Forelimb muscle (tissue), 1 donor: ENCODE measurements around the gene KCNH5. TPM values are rescaled to one million over a fixed set of nuclear protein-coding genes. Genes with fewer than 3 reads are reported as not detected.
A peak's percentile ranks its signal among the peaks of the same experiment; 100 is the strongest.

Source experiments
- DNase-seq: peaks from one replicate; pipeline ENCODE4 v3.0.0-alpha.2; 2013; ENCODE audit warnings: low read depth
- polyA plus RNA-seq: library from polyadenylated mRNA; unstranded; fragments of 120-200 nt; gene quantifications from one replicate; pipeline ENCODE4 v1.2.1, GENCODE V29; 2013; ENCODE audit not compliant: insufficient read length

Gene KCNH5, protein sequence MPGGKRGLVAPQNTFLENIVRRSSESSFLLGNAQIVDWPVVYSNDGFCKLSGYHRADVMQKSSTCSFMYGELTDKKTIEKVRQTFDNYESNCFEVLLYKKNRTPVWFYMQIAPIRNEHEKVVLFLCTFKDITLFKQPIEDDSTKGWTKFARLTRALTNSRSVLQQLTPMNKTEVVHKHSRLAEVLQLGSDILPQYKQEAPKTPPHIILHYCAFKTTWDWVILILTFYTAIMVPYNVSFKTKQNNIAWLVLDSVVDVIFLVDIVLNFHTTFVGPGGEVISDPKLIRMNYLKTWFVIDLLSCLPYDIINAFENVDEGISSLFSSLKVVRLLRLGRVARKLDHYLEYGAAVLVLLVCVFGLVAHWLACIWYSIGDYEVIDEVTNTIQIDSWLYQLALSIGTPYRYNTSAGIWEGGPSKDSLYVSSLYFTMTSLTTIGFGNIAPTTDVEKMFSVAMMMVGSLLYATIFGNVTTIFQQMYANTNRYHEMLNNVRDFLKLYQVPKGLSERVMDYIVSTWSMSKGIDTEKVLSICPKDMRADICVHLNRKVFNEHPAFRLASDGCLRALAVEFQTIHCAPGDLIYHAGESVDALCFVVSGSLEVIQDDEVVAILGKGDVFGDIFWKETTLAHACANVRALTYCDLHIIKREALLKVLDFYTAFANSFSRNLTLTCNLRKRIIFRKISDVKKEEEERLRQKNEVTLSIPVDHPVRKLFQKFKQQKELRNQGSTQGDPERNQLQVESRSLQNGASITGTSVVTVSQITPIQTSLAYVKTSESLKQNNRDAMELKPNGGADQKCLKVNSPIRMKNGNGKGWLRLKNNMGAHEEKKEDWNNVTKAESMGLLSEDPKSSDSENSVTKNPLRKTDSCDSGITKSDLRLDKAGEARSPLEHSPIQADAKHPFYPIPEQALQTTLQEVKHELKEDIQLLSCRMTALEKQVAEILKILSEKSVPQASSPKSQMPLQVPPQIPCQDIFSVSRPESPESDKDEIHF
- polyA plus RNA-seq = 0.05 TPM

DNA sequence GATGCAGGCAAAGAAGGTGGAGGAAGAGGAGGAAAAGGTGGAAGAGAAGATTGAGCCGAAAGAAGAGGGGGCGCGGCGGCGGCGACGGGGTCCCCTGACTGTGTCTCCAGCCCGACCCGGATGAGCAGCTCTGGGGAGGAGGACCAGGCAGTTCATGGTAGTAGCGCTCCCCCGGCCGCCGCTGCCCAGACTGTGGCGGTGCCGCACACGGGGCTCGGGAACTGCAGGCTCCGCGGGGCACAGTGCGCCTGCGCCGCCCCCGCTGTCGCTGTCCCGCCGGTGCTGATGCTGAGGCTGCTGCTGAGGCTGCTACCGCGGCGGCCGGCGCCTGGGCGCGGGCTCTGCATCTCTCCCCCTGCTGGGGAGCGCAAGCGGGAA, at the start of gene KCNH5:
Gene KCNH5 (minus strand): TSS at position 225 of the 378 bp plus-strand sequence. CDS start 272 bp downstream, outside the sequence.
- DNase-seq = peak; percentile 22

DNA sequence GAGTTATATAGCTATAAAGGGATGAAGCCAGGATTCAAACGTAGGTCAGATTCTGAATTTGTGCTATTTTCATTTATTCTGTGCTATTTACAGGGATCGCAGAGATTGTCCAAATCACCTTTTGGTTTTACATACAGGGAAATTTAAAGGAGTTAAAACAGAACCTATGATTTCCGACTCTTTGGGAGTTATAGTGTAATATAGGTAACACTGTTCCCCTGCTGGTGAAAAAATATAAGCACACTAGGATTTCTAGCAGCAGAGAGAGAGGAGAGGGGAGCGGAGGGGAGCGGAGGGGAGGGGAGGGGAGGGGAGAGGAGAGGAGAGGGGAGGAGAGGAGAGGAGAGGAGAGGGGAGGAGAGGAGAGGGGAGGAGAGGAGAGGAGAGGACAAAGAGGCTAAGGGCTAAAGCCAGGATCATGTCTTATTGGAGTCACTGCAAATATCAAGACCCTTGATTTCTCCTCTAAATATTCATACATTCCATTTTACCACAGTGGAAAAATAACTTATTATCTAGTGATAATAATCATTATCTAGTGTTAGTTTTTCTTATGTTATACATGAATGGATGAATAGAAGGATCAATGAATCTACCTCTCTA, 46.2 kb upstream of the KCNH5 start:
- no peak for DNase-seq

DNA sequence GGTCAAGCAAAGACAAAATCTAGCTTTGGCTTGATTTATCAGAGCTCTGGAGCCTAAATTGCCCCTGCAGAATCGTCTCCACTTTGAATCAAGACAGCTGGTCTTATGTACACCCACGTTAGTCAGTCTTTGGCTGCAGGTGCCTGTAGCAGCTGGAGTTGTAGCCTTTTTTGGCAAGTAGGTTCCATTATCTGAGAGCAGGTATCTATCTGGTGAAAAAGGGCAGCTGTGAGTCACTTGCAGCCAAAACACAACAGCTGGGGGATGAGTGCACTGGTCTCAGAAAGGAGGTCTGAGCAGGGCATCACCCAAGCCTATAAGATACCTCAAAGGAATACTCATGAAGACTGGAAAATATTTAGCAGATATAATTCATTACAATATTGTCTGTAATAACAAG, 43.6 kb upstream of the KCNH5 start:
- DNase-seq = no peak

DNA sequence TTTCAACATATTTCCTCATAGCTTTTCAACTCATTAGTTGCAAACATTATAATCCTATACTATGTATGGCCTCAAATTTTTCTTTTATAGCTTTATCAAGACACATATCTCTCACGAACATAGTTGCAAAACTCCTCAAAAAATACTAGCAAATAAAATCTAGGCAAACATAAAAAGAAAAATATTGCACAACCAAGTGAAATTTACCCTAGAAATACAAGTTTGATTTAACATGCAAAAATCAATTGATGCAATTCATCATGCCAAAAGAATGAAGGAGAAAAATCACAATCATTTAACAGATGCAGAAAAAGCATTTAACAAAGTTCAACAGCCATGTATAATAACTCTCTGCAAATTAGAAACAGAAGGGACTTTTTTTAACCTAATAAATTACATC, 33.3 kb upstream of the KCNH5 start:
- DNase-seq = no peak

DNA sequence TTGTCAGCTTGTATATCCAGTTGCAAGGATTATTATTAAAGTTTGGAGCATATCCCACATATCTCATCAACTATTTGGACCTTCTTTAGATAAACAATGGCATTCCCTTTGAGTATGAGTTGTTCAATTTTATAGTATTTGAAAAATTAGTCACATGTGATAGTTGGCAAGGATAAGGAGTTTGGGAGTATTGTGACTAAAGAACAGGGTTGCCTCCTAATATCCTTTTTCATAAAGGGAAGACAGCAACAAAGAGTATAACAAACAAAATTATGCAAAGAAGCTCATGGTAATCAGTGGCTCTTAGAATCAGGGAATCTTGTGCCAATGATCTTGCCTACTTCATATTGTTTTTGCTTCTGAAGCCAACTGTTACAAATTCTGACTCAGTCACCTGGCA, 31.2 kb upstream of the KCNH5 start:
- DNase-seq = no peak

DNA sequence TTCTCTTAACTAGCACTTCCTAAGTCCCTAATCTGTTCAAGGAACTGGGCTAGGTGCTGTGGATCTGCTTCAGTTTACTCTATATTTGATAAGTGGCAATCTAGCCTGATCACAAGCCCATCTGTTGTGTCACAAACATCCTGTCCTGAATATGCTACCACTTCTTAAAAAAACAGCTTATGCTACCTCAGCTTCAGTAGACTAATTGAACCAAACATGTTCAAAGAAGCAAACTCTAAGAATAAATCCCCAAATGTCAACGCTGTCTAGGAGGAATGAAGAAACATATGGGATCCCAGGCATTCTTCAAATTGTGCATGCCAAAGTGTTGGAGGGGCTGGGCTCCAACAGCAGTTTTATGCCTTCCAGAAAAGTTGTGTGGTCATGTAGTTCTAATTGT, 10.4 kb upstream of the KCNH5 start:
- DNase-seq = no peak

DNA sequence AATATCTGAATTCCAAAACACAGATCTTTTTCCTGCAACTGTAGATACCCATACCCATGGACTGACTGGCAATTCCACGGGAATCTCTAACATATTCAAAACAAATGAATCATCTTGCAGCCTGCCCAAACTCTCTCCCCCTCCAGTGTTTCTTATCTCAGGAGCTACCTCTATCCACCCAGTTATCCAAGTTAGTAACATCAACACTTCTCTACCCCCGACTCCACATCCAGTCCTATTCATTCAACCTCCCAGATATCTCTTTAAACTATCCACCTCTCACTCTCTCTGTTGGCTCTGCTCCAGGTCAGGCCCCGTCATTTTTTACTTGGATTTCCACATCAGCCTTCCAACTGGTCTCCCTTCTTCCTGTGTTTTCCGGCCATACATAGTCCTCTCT, 6.7 kb upstream of the KCNH5 start:
- no peak for DNase-seq

DNA sequence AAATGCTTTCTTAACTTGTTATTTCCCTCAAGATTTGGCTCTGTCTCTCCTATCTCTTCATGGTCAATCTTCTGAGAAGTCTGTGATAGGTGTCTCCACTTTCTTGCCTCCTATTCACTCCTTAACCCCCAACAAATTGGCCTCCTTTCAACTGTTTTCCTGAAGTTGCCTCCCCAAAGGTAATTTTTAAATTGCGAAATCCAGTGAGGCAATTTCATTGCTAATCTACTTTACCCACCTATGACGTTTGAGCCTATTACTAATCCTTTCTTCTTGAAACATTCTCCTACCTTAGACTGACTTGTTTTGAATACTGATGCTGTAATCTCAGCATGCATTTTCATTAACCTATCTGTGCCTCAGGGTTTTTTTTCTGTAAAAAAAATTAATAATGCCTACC, 6.0 kb upstream of the KCNH5 start:
- no peak for DNase-seq

DNA sequence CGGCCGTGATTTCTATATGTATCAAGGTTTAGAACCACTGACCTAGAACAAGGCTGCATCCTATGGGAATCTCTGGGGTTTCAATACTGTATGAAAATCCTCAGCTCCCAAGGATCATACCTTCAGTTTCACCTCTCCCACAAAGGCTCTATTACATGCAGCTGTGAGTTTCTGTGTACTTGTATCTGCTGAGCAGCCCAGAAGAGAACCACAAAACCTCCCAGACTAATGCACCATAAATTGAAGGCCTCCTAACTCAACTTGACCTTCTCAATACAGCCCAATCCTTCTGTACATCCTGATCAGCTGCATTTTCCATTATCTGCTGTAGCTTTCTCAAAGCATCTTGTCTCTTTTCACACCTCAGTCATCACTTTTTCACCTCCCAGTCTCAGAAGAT, 5.4 kb upstream of the KCNH5 start:
- DNase-seq = no peak

DNA sequence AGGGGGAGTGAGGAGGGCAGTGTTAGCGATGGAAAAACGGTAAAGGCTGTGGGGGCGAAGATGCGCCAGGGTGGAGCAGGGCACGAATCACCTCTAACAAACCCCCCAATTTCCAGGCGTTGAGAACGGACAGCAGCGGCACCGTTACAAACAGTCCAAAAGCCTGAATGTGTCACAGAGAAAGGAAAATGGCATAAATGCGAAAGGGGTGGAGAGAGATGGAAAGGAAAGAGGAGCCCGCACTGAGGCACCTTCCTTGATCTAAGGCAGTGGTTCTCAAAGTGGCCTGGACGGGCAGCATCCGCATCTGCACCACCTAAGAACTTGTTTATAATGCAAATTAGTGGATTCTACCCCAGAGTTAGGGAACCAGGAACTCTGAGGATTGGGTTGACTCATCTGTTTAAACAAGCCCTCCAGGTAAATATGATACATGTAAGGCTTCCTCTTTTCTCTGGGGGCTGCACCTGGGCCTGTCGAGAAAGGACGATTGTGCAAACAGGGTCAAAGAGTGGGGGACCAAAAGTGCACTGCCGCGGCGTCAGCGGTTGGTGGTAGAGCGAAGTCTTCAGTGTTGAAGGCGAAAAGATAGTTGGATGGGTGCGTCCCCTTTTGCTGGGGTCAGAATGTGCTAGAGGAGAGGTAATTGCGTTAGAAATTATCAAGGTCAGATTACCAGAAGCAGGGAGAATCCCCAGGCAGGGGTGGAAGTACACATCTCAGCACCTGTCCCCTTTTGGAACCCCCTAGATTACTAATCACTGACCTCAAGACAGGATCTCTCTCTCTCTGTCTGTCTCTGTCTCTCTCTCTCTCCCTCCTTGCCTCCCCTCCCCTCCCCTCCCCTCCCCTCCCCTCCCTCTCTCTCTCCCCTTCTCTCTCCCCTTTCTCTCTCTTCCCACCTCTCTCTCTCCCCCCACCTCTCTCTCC, 1.3 kb upstream of the KCNH5 start:
- DNase-seq = no peak

DNA sequence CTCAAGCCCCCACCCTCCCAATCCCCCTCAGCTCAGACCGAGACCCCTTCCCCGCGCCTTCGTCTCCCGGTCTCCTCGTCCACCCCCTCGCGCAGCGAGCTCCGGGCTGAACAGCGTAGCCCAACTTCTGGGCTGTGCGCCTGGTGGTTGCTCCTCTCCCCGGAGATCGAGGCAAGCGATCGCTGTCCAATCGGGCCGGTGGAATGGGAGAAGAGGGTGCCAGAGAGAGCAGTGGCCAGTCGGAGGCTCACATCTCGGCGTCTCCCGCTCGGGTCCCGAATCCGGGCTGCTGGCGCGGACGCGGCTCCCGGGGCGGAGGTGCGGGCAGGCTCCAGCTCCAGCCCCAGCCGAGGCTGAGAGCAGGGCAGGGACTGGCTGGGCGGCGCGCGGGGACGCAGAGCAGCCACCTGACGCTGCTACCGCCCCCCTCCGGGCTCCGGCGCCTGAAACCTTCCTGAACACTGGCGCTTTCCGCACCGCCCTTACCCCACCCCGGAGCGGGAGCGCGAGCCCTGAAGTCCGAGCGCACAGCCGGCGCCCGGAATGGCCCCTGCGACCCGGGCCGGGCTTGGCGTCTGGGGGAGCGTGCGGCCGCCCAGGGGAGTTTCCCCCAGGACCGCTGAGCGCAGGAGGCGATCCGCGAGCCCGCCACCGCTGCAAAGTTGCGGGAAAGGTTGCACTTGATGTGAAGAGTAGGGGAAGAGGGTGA, 508 bp upstream of the KCNH5 start:
- no peak for DNase-seq

DNA sequence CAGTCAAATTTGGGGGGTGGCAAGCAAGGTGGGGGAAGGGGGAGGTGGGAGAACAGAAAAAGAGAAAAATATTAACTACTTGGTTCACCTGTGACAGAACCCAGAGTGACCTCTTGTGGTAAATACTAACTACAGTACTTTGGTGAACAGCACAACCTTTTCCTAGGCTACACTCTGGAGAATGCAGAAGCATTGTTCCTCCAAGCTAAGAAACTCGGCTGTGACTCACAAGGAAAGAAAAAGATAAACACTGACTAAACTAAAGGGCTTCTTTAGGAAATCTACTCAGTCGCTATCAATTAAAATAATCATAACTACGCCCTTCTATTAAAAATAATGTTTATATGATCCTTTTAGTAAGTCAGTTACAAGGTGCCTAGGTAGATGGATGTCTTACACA, 5.4 kb downstream of the KCNH5 start:
- DNase-seq = no peak

DNA sequence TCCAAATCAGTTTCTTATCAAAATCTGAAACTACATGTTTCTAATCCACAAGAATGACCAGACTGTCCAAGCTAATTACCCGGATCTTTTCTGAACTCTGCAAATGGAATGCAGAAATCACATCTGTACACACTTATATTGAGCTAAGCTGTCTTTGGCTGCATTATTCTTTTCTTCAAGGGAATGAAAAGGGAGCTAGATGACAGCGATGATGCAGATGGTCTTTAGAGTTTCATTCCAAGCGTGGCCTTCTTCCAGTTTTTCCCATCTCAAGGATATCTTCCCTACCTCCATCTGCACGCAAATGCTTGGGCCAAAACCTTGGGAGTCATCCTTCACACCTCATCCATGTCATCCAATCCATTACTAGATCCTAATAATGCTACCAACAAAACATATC, 12.6 kb downstream of the KCNH5 start:
- peak; percentile 26 for DNase-seq

DNA sequence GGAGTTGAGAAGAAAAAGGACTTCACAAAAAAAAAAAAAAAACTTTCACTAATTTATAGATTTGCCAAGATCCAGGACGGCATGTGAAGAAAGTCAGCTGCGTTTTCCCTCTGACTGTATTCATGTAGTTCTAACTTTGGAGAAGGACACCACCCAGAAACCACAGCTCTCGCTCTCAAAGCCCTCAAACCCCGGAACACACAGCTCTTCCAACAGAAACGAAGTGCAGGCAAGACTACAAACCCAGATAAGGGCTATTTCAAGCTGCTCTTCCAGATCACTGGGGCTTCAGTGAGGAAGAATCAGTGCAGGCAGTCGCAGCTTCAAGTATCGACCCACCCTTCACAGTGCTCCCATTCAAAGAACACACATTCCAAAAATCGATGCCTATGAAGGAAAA, 13.2 kb downstream of the KCNH5 start:
- DNase-seq = peak; percentile 17

DNA sequence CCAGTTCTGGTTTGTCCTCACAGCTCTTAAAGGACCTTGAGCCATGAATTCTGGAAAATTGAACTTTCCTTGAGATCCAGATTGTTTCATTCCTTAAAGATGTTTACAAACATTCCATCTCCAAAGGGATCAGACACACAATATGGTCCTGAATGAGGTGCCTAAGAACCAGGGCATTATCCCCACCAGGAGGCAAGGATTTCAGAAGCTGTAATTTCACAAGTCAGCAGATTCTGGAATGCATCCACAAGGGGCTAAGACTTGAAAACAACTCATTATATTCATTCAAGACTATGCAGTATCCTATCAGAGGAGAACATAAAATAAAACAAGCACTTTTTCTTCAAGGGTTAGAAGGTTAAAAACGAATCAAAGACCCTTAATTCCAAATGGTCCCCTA, 15.1 kb downstream of the KCNH5 start:
- no peak for DNase-seq

DNA sequence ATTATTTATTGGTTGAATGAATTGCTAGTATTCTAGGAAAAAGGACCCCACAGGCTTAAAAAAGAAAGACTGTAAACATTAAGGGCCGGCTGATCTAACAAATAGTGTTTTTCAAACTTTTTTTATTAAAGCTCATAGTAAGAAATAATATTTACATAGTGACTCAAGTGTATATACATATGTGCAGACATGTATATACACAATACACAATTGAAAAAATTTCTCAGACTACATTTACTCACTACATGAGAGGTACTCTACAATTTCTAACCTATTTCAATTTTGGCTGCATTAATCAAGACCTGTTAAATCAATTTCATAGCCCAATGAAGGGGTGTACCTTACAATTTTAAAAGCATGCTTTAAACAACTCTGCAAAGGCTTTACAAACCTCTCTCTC, 17.5 kb downstream of the KCNH5 start:
- no peak for DNase-seq

DNA sequence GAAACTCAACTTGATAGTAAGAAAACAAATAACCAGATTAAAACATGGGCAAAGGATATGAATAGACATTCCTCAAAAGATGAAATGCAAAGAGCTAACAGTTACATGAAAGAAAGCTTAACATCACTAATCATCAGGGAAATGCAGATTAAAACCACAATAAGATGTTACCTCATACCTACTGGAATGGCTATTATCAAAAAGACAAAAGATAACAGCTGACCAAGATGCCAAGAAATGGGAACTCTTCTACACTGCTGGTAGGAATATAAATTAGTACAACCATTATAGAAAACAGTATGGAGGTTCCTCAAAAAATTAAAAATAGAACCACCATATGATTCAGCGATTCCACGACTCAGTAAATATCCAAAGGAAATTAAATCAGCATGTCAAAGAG, 18.8 kb downstream of the KCNH5 start:
- no peak for DNase-seq

DNA sequence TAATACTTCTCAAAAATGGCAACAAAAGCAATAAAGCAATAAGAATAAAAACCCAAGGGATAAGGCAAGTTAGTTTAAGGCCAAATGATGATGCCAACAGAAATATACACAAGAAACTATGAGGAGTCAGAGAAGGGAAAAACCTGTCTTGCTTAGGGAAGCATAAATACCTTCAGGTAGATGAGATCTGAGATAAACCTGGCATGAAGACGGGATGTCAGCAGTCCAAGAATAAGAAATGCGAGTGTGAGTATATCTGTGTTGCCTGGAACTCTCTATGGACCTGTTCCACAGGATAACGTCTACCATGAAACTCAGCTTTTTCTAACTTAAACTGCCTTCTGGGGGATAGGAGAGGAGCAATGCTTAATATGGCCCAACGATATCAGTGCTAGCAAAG, 30.6 kb downstream of the KCNH5 start:
- no peak for DNase-seq

DNA sequence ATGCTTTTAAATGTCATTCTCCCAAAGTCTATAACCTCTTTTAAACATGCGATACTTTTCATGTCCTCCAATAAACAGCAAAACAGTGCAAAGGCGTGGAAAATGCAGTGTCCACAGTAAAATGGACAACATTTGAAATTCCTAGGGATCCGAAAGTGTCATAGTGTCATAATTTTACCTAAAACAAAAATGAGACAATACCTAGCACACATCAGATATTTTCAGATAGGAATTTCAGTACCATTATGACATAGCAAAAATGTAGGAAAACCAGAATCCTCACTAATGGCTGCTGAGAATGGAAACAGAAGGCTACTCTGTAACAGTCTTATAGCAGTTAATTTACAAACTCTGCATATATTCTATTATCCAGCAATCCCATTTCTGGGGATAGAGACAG, 33.1 kb downstream of the KCNH5 start:
- DNase-seq = no peak

DNA sequence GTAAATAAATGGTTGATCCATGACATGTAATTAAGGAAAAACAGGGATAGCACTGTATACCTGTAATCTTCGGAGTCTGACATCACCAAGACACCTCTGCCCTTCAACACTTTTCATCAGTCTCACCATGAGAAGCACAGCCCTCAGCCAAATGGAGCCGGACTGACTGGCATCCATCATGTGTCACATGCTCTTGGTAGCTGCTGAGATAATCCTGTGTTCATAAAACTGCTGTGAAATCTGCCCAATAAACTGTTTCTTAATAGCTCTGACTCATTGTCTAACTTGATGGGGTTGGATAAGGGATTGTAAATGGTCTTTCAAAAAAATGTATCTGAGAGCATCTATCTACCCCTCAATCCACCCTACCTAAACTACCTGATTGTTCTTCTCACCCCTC, 33.6 kb downstream of the KCNH5 start:
- no peak for DNase-seq

DNA sequence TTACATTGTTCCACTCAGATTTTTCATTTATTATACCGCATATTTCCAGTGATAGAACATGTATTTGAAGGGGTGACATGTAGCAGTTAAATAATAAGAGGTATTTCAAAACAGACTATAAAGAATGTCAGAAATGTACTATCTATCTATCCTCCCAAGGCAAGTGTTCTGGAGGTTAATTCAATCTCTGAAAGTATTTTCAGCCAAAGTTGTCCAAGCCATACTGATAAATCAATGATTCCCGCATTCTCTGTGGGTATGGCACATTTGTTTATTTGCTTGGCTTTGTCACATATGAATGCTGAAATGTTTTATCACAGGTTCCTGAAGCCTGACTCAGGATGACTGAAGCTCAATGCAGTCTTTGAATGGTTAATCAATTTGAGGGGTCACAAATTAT, 35.8 kb downstream of the KCNH5 start:
- no peak for DNase-seq
